Measurements from ENCODE around the gene ADGRL1. TPM values are rescaled to one million over a fixed set of nuclear protein-coding genes. Genes with fewer than 3 reads are reported as not detected.

ADGRL1 gene
- polyA plus RNA-seq, 1 donor (not counting 4 experiments of a cell fraction or from before 2014, with no cell fraction given) = 3.2 TPM

- Histone ChIP-seq H2AFZ (ENCODE audit: control insufficient read depth, low read length) (no peak overlapping the region), H3K4me3 (ENCODE audit: control insufficient read depth in 2 of 3, extremely low read depth in 1 of 3, insufficient read depth in 2 of 3, low read depth in 1 of 3, low read length in 3 of 3) (no peak overlapping the region), H4K20me1 (ENCODE audit: control insufficient read depth, extremely low read depth, insufficient read depth, low read length) (no peaks in the 10 kb centered on the region), H3K4me2 (ENCODE audit: control insufficient read depth, extremely low read depth, insufficient read depth, low read depth, low read length) (no peak overlapping the region), H3K9me3 (ENCODE audit: control insufficient read depth, low read depth, low read length) (no peaks in the 10 kb centered on the region), H3K4me1 (ENCODE audit: control insufficient read depth, extremely low read depth, insufficient read depth, low read length) (peaks cover 3% of the 10 kb centered on the region), H3K27ac (ENCODE audit: control insufficient read depth, insufficient read depth, low read length) (no peak overlapping the region), H3K9me1 (ENCODE audit: control insufficient read depth, extremely low read depth, insufficient read depth, low read length) (no peaks in the 10 kb centered on the region), H3K27me3 (ENCODE audit: control insufficient read depth, extremely low read depth, insufficient read depth, low read length) (no peaks in the 10 kb centered on the region), H3K9ac (ENCODE audit: control insufficient read depth, extremely low read depth, insufficient read depth, low read length) (no peak overlapping the region), H3K79me2 (ENCODE audit: control insufficient read depth, insufficient read depth, low read length) (no peaks in the 10 kb centered on the region), H3K36me3 (ENCODE audit: control insufficient read depth in 2 of 2, extremely low read depth in 1 of 2, insufficient read depth in 2 of 2, low read length in 2 of 2) (peaks cover 0 to 4% of the 10 kb centered on the region in 2 experiments)
- TF ChIP-seq EZH2 (IDR thresholded peaks at IDR 0.05; ENCODE audit: low read length) (no peak), CTCF (optimal IDR thresholded peaks at IDR 0.05 in 1 of 3, IDR thresholded peaks at IDR 0.05 in 1 of 3, conservative IDR thresholded peaks at IDR 0.05 in 1 of 3; ENCODE audit: extremely low read depth in 1 of 3, insufficient read depth in 2 of 3, low read length in 3 of 3) (no peak)
- dilution Hi-C loops (cut with MboI; ENCODE audit: extremely low pct_ligation_motif_present, low sequenced_read_pairs) = no loop called here
- FAIRE-seq (no peak), DNase-seq (ENCODE audit: low read depth, low spot score) (no peak)
Observed at GRCh38 chr19:14152713-14153112, 53.3 kb downstream of the ADGRL1 start.

DNA sequence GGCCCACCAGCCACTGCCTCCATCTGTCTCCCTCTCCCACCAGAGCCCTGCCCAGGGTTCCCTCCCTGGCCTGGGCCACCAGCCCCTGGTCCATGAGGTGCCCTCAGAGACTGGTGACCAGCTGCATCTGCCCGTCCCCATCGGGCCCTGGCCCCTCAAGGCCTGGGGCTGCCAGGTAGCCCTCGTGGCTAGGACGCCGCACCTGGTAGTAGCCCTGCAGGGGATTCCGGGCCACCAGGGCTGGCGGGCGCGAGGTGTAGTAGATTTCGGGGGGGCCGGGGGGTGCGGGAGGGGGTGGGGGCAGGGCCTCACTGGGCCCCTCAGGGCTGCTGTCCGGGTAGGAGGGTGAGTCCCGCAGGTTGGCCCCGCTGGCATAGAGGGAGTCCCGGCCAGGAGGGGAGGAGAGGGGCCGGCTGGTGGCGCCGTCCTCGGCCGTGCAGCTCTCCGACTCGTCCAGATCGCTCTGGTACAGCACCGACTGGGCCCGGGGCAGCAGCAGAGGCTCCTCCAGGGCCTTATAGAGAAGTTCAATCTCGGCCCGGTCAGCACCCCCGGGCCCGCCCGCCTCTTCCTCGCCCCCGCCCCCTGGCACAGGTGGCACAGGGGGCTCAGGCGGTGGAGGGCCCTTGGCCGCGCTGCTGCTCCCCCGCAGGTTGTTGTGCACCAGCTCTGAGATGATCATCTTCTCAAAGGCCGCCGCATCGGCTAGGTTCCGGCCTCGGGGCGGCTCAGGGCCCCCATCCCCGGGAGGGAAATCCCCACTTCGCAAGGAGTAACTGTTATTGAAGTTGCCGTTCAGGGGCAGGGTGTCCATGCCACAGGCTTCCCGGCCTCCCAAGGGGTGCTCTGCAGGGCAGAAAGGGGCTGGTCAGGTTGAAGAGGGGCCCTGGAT lies 55.0 kb downstream of the ADGRL1 start:
- Histone ChIP-seq H3K4me2 (ENCODE audit: control insufficient read depth, extremely low read depth, insufficient read depth, low read depth, low read length) (no peak overlapping the region), H3K9ac (ENCODE audit: control insufficient read depth, extremely low read depth, insufficient read depth, low read length) (no peak overlapping the region), H3K4me1 (ENCODE audit: control insufficient read depth, extremely low read depth, insufficient read depth, low read length) (peaks cover 3% of the 10 kb centered on the region), H3K4me3 (ENCODE audit: control insufficient read depth in 2 of 3, extremely low read depth in 1 of 3, insufficient read depth in 2 of 3, low read depth in 1 of 3, low read length in 3 of 3) (no peak overlapping the region), H2AFZ (ENCODE audit: control insufficient read depth, low read length) (no peak overlapping the region), H3K36me3 (ENCODE audit: control insufficient read depth in 2 of 2, extremely low read depth in 1 of 2, insufficient read depth in 2 of 2, low read length in 2 of 2) (peaks cover 0 to 4% of the 10 kb centered on the region in 2 experiments), H3K79me2 (ENCODE audit: control insufficient read depth, insufficient read depth, low read length) (no peaks in the 10 kb centered on the region), H3K27me3 (ENCODE audit: control insufficient read depth, extremely low read depth, insufficient read depth, low read length) (no peaks in the 10 kb centered on the region), H3K9me1 (ENCODE audit: control insufficient read depth, extremely low read depth, insufficient read depth, low read length) (no peaks in the 10 kb centered on the region), H4K20me1 (ENCODE audit: control insufficient read depth, extremely low read depth, insufficient read depth, low read length) (no peaks in the 10 kb centered on the region), H3K9me3 (ENCODE audit: control insufficient read depth, low read depth, low read length) (no peaks in the 10 kb centered on the region), H3K27ac (ENCODE audit: control insufficient read depth, insufficient read depth, low read length) (no peak overlapping the region)
- TF ChIP-seq CTCF (optimal IDR thresholded peaks at IDR 0.05 in 1 of 3, IDR thresholded peaks at IDR 0.05 in 1 of 3, conservative IDR thresholded peaks at IDR 0.05 in 1 of 3; ENCODE audit: extremely low read depth in 1 of 3, insufficient read depth in 2 of 3, low read length in 3 of 3) (no peak), EZH2 (IDR thresholded peaks at IDR 0.05; ENCODE audit: low read length) (no peak)
- no peak for FAIRE-seq
- no peak for DNase-seq (ENCODE audit: low read depth, low spot score)
- dilution Hi-C loops (cut with MboI; ENCODE audit: extremely low pct_ligation_motif_present, low sequenced_read_pairs) = no loop called here
